NCI-H128 (cell line): ENCODE data around the gene ARID1B.
"Not testable (repeated sequence)": the region's sequence is repeated elsewhere in the genome, so short reads cannot be mapped to it uniquely, and the experiment has no call there.

ENCODE experiments used
- DNase-seq: peaks from one replicate; lab custom pipeline; 2025; ENCODE audit not compliant: unreplicated experiment; lab: John Stamatoyannopoulos, UW

Gene ARID1B

DNA sequence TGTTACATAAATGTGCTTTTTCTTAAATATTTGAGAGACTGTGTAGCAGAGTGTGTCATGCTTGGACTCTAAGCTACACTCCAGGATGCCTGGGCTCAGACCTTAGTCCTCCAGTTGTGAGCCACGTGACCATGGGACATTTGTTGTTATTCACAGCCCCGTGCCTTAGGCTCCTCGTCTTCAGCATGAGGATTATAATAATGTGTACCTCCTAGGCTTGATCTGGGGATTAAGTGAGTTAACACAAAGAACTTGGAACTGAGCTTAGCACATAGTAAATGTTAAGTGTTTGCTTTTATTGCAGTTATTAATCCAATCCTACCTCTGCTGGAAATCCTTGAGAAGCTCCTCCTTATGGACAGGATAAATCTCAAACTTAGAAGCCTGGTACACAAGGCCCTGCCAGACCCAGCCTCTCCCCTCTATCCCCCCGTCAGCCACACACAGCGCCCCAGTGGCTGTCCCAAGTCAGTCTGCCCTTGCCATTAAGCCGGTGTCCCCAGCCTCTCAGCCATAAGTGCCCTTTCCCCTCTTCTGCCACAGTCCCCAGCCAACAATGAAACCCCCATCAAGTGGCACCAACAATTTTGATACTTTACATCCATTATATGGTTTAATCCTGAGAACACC is 368.6 kb downstream of the ARID1B start:
- no peak for DNase-seq

GRCh38 chr6:157147054-157148026 is 370.2 kb downstream of the ARID1B start:
- not testable (repeated sequence) for DNase-seq

GRCh38 chr6:157148391-157149323 is 371.5 kb downstream of the ARID1B start:
- no peak for DNase-seq

- DNase-seq = no peak
Observed at GRCh38 chr6:157150076-157150475, 372.9 kb downstream of the ARID1B start.

DNA sequence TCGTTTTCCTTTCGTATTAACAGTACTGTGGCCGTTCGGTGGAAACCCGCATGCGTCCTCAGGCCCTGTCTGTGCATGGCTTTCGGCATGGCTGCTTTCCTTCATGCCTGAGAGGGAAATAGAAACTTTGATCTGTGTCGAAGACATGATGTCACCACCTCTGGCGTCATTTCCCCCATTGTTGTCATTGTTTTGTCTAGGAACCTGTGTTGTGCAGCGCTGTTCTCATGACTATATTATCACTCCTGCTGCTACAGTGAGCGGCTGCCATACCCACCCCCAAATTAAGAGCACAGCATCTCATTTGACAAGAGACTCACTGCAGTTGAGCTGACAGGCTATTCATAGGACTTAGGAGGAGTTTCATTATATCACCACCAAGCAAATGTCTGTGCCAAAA is 373.9 kb downstream of the ARID1B start:
- no peak for DNase-seq

DNA sequence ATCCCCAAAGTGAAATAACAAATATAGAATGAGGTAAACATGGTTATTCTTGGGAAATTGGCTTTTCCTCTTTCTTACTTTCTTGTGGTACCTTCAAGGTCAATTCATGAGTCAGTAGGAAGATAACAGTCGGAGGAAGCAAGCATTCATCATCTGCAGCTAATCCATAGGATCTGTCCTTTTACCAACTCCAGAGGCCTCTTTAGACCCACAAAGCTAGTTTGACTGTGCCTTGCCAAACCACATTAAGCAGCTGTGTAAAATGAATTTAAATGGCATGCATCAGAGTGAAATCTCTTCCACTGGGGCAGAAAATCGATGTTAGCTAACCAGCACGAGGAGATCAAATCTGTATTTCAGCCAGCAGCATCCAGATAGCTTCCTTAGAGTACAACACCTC is 374.8 kb downstream of the ARID1B start:
- no peak for DNase-seq

- DNase-seq = no peak
Observed at GRCh38 chr6:157152556-157152955, 375.4 kb downstream of the ARID1B start.

DNA sequence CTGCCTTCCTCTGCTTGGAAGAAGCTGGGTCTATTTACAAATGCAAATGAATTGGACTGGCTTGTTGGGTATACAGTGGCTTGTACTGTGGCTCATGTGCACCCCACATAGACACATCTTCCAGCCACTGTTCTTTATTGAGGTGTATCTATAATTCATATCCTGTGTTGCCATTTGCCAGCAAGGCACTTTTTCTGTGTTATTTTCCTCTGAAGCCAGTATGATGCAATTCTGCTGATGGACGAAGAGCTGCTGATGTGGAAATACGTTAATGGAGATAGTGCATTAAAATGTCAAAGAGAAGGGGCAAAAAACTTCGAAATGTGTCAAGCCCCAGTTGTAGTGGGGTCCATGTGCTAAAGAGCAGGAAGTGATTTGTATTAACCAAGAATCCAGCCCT is 378.6 kb downstream of the ARID1B start:
- DNase-seq = no peak

DNA sequence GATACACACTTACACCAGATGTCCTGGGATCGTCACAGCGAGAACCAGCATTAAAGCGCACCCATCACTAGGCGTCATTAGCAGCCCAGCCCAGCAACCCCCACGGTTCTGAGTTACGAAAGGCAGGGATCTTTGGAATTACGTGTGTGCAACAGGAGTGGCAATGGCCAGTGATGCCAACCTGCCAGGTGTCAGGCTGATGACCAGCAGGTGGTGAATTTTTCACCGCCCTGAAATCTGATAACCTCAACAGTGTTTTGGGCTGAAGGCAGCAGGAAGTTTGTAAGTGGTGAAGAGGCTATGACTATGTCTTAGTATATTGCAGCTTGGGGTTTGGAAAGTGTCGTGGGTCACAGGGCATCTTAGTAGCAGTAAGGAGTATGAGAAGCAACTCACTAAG is 380.1 kb downstream of the ARID1B start:
- no peak for DNase-seq

DNA sequence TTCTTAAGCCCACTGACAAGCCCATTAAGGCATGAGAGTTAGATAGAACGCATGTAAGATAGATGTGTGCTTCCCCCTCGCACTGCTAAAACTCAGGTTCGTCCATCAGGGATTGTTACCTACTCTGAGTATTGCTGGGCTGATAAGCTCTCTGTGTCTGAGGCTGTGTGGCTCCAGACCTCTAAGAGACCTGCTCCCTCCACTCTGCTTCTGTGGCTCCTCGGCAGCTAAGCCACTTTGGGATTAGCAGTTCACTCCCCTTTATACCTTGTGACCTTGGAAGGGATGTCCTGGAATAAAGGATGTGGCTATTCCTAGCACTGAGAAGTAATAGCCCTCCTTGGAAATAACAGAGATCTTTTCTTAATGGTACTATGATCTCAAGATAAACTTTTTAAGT is 381.3 kb downstream of the ARID1B start:
- DNase-seq = no peak

GRCh38 chr6:157158897-157159296 is 381.7 kb downstream of the ARID1B start:
- DNase-seq = no peak

DNA sequence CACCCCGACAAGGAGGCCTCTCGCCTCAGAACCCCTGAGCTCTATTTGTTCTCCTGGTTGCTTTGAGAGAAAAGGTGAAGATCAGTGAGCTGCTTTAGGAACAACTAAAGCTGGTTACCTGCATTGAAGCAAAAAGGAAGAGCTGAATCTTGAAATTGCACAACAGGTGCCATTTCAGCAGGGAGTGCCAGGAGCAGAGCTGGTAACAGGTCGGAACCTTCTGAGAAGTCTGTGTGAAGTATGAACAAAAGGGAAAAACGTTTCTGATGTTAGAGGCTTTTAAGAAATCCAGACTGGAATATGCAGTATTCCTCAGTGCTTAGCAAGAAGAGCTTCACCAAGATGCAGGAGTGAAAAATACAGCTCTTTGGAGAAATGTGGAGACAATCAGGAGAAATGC is 382.2 kb downstream of the ARID1B start:
- no peak for DNase-seq

DNA sequence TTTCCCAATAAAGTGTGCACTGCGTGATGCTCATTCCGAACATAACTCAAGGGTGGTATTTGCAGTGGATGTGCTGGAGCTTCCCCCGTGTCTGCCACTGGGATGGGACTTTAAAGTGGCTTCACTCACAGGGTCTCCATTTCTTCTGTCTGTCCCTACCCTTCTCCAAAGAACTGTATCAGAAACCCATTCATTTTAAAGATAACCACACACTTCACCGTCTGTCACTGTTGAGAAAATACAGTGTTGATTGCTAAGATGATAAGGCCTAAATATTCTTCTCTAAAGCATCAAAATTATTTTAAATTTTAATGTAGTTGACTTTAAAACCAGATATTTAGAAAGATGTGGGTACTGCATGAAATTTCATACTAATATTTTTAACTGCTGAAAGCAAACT is 384.7 kb downstream of the ARID1B start:
- DNase-seq = no peak

DNA sequence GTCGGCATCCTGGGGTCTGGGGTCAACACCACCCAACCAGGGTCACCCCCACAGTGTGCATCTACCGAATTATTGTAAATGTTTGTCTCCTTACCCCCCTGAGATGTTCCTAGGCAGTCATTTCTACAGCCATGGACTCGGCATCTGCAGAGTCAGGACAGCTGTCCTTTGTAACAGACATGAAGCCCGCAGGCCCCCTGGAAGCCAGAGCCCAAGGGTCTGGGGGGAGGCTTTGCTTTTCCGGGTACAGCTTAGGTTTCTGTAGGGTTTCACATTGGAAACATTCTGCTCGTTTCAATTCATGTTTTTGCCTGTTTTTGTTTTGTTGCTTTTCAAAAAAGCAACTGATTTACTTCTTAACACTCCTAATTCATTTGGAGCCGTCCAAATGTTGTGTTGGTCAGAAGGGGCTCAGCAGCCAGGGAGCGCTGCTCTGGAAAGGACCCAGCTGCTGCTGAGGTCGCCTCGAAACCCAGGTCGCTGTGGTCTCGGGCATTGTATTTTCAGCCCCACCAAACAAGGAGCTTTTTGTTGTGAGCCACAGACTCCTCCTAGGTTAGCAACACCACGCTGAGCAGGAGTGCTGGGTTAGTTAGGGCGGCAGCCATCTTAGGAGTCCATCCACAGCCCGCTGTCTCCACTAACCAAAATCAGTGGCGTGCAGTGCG is 385.7 kb downstream of the ARID1B start:
- no peak for DNase-seq

GRCh38 chr6:157163434-157164159 is 386.4 kb downstream of the ARID1B start:
- no peak for DNase-seq

- no peak for DNase-seq
Observed at GRCh38 chr6:157164972-157165371, 387.8 kb downstream of the ARID1B start.

DNA sequence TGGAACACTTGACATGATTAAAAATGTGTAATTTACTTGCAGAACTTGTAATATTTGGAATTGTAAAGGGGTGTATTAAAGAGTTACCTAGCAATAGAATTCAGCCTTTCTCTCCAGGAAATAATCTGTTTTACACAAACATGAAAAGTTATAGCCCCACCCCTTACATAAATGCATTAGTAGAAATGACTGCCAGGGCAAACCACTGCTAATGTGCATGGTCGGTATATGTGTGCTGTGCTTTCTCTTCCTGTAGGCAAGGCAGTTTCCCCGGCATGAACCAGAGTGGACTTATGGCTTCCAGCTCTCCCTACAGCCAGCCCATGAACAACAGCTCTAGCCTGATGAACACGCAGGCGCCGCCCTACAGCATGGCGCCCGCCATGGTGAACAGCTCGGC is 389.6 kb downstream of the ARID1B start:
- DNase-seq = no peak

DNA sequence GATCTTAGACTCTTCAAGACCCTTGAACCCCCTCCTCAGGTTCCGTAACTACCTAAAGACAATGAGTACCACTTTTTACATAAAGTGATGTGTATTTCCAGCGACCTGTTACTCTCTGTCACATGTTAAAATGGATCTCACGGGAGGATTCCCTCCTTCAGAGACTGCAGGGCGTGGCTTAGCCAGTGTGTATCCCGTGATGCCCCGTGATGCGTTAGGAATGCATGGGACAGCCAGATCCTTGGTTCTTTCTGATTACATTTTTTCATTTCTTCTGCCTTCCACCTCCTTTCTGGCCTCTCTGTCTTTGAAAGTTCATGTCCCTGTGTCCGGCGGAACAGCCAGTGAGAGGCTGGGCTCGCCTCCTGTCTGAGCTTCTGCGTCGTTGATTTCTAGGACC is 390.7 kb downstream of the ARID1B start:
- no peak for DNase-seq

GRCh38 chr6:157168471-157168870 is 391.3 kb downstream of the ARID1B start:
- DNase-seq = no peak

DNA sequence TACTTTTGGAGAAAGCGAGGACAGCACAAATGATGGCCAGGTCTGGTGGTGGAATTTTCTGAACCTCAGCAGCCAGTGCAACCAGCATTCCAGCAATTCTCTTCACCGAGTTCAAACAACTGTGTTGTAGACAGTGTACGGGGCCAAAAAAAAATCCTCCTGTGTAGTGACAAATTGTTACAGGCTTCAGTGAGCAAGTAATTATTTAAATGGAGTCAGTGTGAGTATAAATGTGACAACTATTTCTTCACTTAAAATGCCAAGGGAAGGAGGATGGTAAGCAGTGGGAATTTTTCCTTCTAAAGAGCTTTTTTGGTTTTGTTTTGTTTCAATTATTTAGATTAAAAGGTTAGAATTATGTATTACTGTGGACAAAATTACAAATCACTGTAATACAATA is 392.0 kb downstream of the ARID1B start:
- no peak for DNase-seq
